22Rv1 (cell line): ENCODE results near the gene DOC2B.

Source experiments
- H3K27ac ChIP-seq: fragments of 450-650 bp; 2 replicates; pipeline ENCODE4 v1.5.1; 2017
- CTCF ChIP-seq: fragments of 450-650 bp; IDR thresholded peaks from 2 replicates; pipeline ENCODE4 v1.5.1; 2017; ENCODE audit warnings: mild to moderate bottlenecking
- ZFX ChIP-seq: fragments of 450-650 bp; IDR thresholded peaks from 2 replicates; pipeline ENCODE4 v1.6.1; 2017; ENCODE audit warnings: antibody characterized with exemption, borderline replicate concordance

The DOC2B gene

GRCh38 chr17:156094-156621 is 25.3 kb downstream of the DOC2B start:
- H3K27ac ChIP-seq: no peak overlapping the region
- no peak for TF ChIP-seq ZFX
- TF ChIP-seq CTCF: no peak

- TF ChIP-seq CTCF: no peak
- TF ChIP-seq ZFX: no peak
- H3K27ac ChIP-seq: no peak overlapping the region
Measured at GRCh38 chr17:155576-155975, 25.9 kb downstream of the DOC2B start.

- no peak overlapping the region for H3K27ac ChIP-seq
- TF ChIP-seq ZFX (no peak), CTCF (no peak)
Measured at GRCh38 chr17:153851-154250, 27.6 kb downstream of the DOC2B start.

- no peak for TF ChIP-seq ZFX
- TF ChIP-seq CTCF: no peak
- H3K27ac ChIP-seq: no peak overlapping the region
Measured at GRCh38 chr17:152860-153420, 28.5 kb downstream of the DOC2B start.

- TF ChIP-seq CTCF (no peak), ZFX (no peak)
Measured at GRCh38 chr17:151886-152859, 29.3 kb downstream of the DOC2B start.

GRCh38 chr17:151004-151403 is 30.4 kb downstream of the DOC2B start:
- no peak overlapping the region for H3K27ac ChIP-seq
- TF ChIP-seq CTCF (no peak), ZFX (no peak)

More at GRCh38 chr17:151886-152859, 29.3 kb downstream of the DOC2B start:
- H3K27ac ChIP-seq: no peak overlapping the region
